PC-9 (cell line): ENCODE measurements around the gene CKB. TPM values are rescaled to one million over a fixed set of nuclear protein-coding genes. Genes with fewer than 3 reads are reported as not detected.

Experiments used
- BruUV-seq: library from RNA; stranded (reverse); fragments of 400-500 nt; replicated peaks from 2 replicates; lab custom pipeline; 2021; lab: Mats Ljungman, UMichigan
- CTCF ChIA-PET: fragments of 300-600 bp; sonication (Branson Sonifier 250); formaldehyde crosslinking; loops from one replicate; lab custom pipeline; 2022; ENCODE audit warnings: antibody characterized with exemption; lab: Charles Lee
- POLR2A ChIA-PET: fragments of 300-600 bp; sonication (Branson Sonifier 250); formaldehyde crosslinking; loops from one replicate; lab custom pipeline; 2022; ENCODE audit warnings: antibody characterized with exemption; ENCODE audit not compliant: unreplicated experiment; lab: Charles Lee
- DNase-seq, 2 experiments: peaks; one replicate each; pipeline versions ENCODE4 v3.0.0 to v3.0.0-alpha.2; 2015 to 2022; ENCODE audit warnings: mixed read lengths in 1 of 2
- H2AFZ ChIP-seq: fragments of 200-600 bp; sonication (generic); 2 replicates; pipeline ENCODE4 v1.8.1; 2017; ENCODE audit warnings: antibody characterized with exemption
- H3F3A ChIP-seq: fragments of 200-600 bp; sonication (generic); 2 replicates; pipeline ENCODE4 v1.8.1; 2017; ENCODE audit warnings: antibody characterized with exemption, mild to moderate bottlenecking, low read depth; ENCODE audit not compliant: insufficient read depth
- H3K27ac ChIP-seq: fragments of 200-600 bp; sonication (generic); 2 replicates; pipeline ENCODE4 v1.6.1; 2016; ENCODE audit warnings: mixed run types
- H3K27me3 ChIP-seq: fragments of 200-600 bp; sonication (generic); 2 replicates; pipeline ENCODE4 v1.6.1; 2016; ENCODE audit warnings: low read depth, mixed run types; ENCODE audit not compliant: insufficient read depth
- H3K36me3 ChIP-seq: fragments of 200-600 bp; sonication (generic); 2 replicates; pipeline ENCODE4 v1.6.1; 2016; ENCODE audit warnings: low read depth, mixed run types
- H3K4me1 ChIP-seq: fragments of 200-600 bp; sonication (generic); replicated peaks from 2 replicates; pipeline ENCODE4 v1.6.1; 2016; ENCODE audit warnings: mixed run types; ENCODE audit not compliant: insufficient read depth
- H3K4me2 ChIP-seq: fragments of 200-600 bp; sonication (generic); 2 replicates; pipeline ENCODE4 v1.6.1; 2017; ENCODE audit warnings: mixed run types
- H3K4me3 ChIP-seq: fragments of 200-600 bp; sonication (generic); 2 replicates; pipeline ENCODE4 v1.6.1; 2016; ENCODE audit warnings: mixed run types
- H3K79me2 ChIP-seq: fragments of 200-600 bp; sonication (generic); 2 replicates; pipeline ENCODE4 v1.6.1; 2017; ENCODE audit warnings: low read depth, mixed run types
- H3K9me2 ChIP-seq: fragments of 200-600 bp; sonication (generic); 2 replicates; pipeline ENCODE4 v1.8.1; 2017; ENCODE audit warnings: mild to moderate bottlenecking; ENCODE audit not compliant: insufficient read depth
- H3K9me3 ChIP-seq: fragments of 200-600 bp; sonication (generic); 2 replicates; pipeline ENCODE4 v1.8.1; 2016; ENCODE audit warnings: low read depth; ENCODE audit not compliant: insufficient read depth
- H4K20me1 ChIP-seq: fragments of 200-600 bp; sonication (generic); 2 replicates; pipeline ENCODE4 v1.8.1; 2017; ENCODE audit not compliant: insufficient read depth
- EZH2 ChIP-seq: fragments of 200-600 bp; sonication (generic); IDR thresholded peaks from 2 replicates; pipeline ENCODE4 v1.8.0; 2017; ENCODE audit warnings: antibody characterized with exemption, low read depth
- intact Hi-C: fragments of 100-400 bp; cut with micrococcal nuclease; formaldehyde crosslinking; loops from one replicate; pipeline ENCODE4 v1.10.0; 2022; ENCODE audit not compliant: unreplicated experiment
- total RNA-seq: library from RNA; stranded (reverse); gene quantifications from 2 replicates; pipeline ENCODE4 v1.2.3, GENCODE V29; 2021
- TF ChIP-seq, protein P1 (sequence below): fragments of 200-600 bp; sonication (generic); conservative IDR thresholded peaks from 2 replicates; pipeline ENCODE4 v1.6.1; 2017; ENCODE audit warnings: mixed run types, antibody characterized with exemption, mild to moderate bottlenecking, moderate library complexity

Gene CKB
- total RNA-seq, 1 experiment from 2014 or later: 64.4 TPM

DNA sequence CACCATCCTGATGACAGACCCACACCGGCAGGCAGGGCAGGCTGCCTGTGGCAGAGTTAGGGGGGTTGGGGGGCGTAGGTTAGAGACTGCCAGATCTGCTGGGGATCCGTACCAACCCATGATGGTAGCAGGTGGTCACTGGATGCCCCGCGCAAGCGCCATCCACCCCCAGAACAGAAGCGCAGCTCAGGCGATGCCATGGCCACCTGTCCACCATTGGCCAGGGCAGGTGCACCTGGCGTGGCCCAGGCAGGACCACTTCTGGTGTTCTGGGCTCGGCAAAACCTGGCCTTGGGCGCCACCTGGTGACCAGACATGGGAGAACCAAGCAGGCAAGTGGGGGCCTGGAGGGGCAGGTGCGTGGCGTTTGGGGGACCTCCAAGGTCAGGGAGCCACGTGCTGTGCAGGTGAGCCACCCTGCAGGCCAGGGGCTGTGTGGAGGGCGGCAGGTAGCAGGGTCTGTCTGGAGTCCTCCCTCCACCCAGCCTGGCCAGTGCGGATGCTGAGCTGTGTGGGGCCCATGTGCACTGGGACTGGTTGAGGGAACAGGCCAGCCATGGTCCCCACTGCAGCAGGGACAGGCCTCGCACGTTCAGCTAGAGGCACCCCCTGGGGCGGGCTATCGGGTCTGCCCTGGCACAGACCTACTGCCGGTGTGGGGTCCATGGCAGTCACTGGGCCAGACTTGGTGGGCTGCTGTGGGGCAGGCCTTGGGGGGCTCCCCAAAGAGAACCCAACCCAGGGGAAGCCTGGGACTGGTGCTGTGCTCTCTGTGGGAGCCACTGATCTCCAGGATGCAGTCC, 24.2 kb upstream of the CKB start:
- no peaks in the 10 kb centered on the region for H3K79me2 ChIP-seq
- BruUV-seq: no TSS peak
- H3K4me2 ChIP-seq: no peak overlapping the region
- H3K9me3 ChIP-seq: no peaks in the 10 kb centered on the region
- H2AFZ ChIP-seq: no peak overlapping the region
- no peaks in the 10 kb centered on the region for H3K27me3 ChIP-seq
- H3K4me1 ChIP-seq: peaks cover 23% of the 10 kb centered on the region
- H4K20me1 ChIP-seq: peaks cover 43% of the 10 kb centered on the region
- no peaks in the 10 kb centered on the region for H3K9me2 ChIP-seq
- CTCF ChIA-PET: interaction anchor here (0.5 to 1.0 kb wide), 6 partner anchors 8 to 1116 kb away, joined by 3 to 6 read pairs (median 6); no protein-coding TSS in a partner anchor
- H3K4me3 ChIP-seq: no peak overlapping the region
- intact Hi-C loops: loop anchor here (1.0 to 10.0 kb wide), 3 partner anchors 26 to 1022 kb away; no protein-coding TSS in a partner anchor
- no peak overlapping the region for H3K27ac ChIP-seq
- DNase-seq: peak; percentile 72 to 89
- TF ChIP-seq EZH2: no peak
- TF ChIP-seq, protein P1, sequence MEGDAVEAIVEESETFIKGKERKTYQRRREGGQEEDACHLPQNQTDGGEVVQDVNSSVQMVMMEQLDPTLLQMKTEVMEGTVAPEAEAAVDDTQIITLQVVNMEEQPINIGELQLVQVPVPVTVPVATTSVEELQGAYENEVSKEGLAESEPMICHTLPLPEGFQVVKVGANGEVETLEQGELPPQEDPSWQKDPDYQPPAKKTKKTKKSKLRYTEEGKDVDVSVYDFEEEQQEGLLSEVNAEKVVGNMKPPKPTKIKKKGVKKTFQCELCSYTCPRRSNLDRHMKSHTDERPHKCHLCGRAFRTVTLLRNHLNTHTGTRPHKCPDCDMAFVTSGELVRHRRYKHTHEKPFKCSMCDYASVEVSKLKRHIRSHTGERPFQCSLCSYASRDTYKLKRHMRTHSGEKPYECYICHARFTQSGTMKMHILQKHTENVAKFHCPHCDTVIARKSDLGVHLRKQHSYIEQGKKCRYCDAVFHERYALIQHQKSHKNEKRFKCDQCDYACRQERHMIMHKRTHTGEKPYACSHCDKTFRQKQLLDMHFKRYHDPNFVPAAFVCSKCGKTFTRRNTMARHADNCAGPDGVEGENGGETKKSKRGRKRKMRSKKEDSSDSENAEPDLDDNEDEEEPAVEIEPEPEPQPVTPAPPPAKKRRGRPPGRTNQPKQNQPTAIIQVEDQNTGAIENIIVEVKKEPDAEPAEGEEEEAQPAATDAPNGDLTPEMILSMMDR: peak; percentile 100
- POLR2A ChIA-PET: interaction anchor here (0.6 kb wide), 1 partner anchor 166 kb away, joined by 3 read pairs; no protein-coding TSS in a partner anchor
- H3F3A ChIP-seq: peaks cover 8% of the 10 kb centered on the region
- H3K36me3 ChIP-seq: no peaks in the 10 kb centered on the region

DNA sequence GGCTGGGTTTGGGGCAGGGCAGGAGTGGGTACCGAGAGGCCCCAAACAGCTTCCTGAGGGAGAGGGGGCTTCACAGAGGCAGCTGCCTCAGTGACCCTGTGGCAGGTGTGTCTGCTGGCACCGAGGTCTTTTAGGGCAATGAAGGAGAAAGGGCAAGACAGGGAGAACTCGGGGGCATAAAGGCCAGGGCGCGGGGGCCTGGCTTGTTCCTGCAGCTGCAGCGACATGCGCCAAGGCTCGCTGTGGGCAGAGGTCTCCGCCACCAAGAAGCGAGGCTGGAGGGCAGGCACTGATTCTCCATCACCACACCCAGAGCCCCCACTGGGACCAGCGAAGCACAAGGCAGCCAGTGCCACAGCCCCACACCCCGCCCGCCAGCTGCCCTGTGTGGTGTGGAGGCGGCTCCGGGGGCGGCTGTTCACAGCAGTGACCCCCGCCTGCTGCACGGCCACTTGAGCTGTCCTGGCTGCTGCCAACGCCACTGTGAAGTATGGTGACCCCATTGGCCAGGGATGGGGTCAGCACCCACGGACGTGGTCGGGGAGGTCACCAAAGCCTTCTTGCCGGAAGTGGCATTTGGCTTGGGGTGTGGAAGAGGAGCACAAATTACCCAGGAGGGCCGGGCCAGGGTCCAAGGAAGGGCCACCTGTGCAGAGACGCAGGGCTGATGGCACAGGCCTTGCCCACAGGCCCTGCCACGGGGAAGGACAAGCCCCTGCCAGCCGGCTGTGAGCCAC, 23.5 kb upstream of the CKB start:
- BruUV-seq: no TSS peak
- CTCF ChIA-PET: interaction anchor here (0.7 to 1.0 kb wide), 3 partner anchors 25 to 908 kb away, joined by 3 to 6 read pairs (median 3); no protein-coding TSS in a partner anchor
- POLR2A ChIA-PET: no interaction called here

More for the DNA sequence above, 23.5 kb upstream of the CKB start:
- Histone ChIP-seq H3K27ac (no peak overlapping the region), H3K36me3 (no peaks in the 10 kb centered on the region), H3K9me2 (no peaks in the 10 kb centered on the region), H3K4me1 (peaks cover 28% of the 10 kb centered on the region), H3K4me3 (no peak overlapping the region), H3K79me2 (no peaks in the 10 kb centered on the region), H3F3A (peaks cover 16% of the 10 kb centered on the region), H3K4me2 (no peak overlapping the region), H3K9me3 (no peaks in the 10 kb centered on the region), H3K27me3 (no peaks in the 10 kb centered on the region), H4K20me1 (peaks cover 41% of the 10 kb centered on the region), H2AFZ (no peak overlapping the region)
- no peak for TF ChIP-seq EZH2
- TF ChIP-seq, protein P1: no peak
- intact Hi-C loops: loop anchor here (1.0 to 10.0 kb wide), 3 partner anchors 25 to 1021 kb away; no protein-coding TSS in a partner anchor
- no peak for DNase-seq
